GM19395 (cell line): ENCODE results near the gene SLC38A8.

Experiments
- ATAC-seq: cut with Tn5 transposase; IDR thresholded peaks from one replicate; pipeline ENCODE4 v1.9.1; 2021; ENCODE audit warnings: mild to moderate bottlenecking, moderate library complexity; ENCODE audit not compliant: unreplicated experiment

The SLC38A8 gene

DNA sequence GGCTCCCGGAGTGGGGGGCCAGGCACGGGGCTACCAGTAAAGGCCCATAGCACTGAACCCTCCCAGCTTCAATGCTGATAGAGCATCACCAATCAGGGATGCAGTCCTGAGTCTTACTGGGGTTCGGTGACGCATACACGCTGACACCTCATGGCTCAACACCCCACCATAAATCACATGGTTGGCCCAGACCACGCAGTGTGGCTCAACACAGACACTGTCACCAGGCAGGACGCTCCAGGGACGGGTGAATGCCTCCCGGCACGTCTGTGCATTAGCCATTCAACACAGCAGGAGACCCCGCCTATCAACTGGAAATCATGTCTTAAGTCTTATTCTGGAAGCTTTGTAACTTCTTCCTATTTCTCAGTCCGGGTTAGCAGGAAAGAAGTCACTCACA is 39.6 kb downstream of the SLC38A8 start:
- ATAC-seq, result no peak

DNA sequence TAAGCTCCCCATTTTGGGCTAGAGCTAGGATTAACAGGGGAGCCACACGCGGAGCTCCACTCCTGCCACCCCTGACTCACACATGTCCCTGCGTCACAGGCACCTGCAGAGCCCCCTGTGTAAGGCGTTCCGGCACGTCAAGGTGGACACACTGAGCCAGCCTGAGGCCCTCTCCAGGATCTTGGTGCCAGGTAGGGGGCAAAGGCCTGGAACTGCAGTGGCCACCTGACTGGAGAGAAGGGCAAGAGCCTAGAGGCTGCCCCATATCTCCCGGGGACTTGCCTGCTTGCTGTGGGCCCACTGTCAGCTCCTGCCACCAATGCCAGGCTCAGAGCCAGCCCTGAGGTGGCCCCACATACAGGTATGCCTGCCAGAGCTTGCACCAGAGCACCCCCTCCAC is 40.9 kb downstream of the SLC38A8 start:
- ATAC-seq, result no peak

DNA sequence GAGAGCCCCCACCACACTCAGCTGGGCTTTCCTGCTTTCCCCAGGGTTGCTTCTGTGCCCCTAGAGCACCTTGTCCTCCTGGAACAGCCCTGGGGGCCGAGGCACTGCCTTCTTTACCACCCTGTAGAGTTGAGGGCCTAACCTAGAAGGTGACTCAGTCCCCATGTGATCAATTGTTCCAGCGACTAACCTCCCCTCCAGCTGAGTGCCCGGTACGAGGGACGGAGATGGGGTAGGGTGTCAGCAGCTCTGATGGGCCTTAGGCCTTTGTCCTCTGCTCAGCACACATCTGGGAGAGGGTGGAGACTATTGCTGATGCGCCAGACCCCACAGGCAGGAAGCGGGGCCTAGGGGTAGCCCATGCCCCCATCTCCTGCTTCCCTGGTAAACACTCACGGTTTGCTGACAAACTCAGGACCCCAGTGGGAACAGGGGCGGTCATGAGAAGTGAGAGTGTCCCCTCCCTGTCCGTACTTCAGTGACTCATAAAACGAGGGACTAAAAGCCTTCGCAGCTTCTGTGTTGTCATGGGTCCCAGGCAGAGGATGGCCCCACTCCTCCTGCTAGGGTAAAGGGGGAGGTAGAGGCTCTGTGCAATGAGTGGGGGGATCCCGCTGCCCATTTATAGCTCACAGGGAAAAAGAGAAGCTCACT is 41.5 kb downstream of the SLC38A8 start:
- ATAC-seq, result no peak

DNA sequence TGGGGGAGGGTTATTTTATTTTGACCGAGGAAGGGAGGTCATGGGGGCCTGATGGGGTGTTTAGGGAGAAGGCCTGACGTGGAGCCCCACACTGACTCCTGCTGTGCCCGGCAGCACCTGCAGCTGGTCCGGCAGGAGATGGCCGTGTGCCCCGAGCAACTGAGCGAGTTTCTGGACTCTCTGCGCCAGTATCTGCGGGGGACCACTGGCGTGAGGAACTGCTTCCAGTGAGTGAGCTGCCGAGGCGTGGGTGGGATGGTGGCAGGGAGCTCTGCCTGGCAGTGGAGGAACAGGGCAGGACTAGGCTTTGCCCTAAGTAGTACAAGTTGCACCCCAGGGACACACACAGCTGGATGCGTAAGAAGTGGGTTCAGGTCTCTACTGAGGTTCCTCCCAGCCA is 44.5 kb downstream of the SLC38A8 start:
- ATAC-seq, result no peak

DNA sequence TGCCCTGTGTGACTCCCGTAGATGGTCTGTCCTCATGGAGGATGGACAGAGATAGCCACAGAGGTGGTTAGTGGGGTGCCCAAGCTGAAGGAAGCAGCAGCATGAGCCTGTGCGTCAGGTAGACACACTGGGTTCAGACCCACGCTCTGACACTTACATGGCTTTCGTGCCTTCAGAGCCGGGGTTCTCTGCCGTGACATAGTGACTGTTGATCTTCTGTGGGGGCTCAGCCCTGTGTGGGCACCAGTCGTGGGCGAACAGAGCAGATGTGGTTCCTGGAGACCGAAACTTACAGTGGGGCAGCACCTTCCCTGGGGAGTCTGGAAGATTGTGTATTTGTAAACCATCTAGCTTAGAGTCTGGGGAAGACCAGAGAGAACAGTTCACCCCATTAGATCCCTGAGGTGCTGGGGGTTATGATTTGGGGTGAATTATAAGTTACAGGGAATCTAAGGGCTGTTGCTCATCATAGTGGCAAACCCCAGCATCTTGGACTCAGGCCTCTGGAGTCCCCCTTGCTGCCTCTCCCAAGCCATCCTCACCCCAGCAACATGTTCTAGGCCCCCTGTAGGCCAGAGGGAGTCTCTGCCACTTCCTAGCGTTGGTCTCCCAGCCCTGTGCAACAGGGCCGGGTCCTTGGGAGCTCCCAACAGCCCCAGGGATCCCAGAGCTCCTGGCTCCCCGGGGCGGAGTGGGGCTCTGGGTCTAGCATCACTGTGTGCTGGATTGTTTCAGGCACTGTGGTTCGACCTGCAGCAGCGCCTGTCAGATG is 45.9 kb downstream of the SLC38A8 start:
- ATAC-seq, result no peak

DNA sequence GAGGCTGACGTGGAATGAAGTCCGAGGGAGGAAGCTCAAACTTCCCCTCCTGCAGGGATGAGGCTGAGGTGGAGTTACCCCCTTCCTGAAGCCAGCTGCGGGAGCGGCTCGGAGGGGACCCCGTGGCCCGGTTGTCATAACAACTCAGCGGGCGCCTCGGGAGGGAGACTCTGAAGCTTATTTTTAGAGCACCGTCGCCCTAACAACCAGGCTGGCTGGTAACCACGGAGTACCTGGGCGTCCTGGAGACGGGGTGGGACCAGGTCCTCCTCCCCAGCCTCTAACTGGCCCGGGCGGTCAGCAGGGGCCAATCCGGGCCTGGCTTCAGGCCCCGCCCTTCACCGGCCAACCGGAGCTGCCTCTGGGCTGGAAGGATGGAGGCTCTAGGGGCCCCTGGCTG is 46.8 kb downstream of the SLC38A8 start:
- no peak for ATAC-seq

DNA sequence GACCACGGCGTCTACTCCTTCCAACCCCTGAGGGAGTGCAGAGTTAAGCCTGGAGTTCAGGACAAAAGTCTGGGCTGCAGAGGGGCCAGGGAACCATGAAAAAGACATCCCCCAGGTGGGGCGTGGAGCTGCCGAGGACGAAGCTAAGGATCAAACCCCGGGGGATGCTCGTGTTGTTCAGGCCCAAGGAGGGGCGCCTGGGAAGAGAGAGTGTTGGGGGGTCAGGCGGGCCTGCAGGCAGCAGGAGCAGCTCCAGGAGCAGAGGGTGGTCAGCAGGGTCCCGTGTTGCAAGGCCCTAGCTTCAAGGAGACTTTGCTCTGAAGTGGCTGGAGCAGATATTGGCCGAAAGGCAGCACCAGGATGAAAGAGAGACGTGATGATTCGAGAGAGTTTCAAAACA is 47.9 kb downstream of the SLC38A8 start:
- no peak for ATAC-seq

DNA sequence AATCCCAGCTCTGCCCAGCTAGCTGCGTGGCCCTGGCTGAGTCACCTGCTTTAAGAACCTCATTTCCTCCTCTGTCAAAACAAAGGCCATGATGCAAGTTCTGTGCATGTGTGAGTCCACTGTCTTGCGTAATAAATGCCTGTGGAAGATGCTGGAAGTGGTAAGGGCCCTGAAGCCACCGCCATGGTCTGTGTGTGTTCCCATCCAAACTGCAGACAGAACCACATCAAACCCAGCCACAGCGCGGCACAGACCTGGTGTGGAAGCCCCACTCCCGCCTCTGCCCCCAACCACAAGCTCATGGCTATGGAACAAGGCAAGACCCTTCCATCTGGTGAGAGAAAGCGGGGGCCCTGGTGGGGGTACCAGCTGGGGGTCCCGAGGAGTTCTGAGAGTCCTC is 48.5 kb downstream of the SLC38A8 start:
- no peak for ATAC-seq

DNA sequence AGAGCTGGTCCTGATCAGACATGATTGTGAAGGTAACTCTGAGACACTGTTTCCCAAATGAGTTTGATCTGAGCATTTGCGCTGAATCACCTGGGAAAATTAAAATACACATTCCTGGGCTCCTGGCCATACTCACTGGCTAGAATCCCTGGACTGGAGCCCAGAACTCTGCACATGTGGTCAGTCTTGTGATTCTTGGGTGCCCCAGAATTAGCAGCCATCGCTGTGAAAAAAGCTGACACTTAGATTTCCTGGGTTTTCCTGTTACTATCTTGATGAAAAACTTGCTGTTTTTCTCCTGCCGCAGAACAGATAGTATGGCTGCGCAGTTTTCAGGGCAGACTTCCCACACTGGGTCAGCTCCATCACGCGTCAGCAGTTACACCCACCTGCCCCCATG is 50.0 kb downstream of the SLC38A8 start:
- ATAC-seq, result no peak

DNA sequence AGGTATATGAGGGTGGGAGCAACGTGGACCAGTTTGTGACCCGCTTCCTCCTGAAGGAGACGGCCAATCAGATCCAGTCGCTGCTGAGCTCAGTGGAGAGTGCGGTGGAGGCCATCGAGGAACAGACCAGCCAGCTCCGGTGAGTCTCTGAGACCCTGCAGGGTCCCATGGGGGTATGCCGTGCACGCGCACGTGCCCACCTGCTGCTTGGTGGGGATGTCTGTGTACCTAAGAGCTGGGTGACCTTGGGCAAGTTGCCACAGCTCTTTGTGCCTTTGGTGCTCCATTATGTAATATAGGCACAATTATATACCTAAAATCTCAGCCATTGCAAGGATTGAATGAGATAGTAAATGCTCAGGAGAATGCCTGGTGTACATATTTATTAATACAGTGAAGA is 52.1 kb downstream of the SLC38A8 start:
- no peak for ATAC-seq

DNA sequence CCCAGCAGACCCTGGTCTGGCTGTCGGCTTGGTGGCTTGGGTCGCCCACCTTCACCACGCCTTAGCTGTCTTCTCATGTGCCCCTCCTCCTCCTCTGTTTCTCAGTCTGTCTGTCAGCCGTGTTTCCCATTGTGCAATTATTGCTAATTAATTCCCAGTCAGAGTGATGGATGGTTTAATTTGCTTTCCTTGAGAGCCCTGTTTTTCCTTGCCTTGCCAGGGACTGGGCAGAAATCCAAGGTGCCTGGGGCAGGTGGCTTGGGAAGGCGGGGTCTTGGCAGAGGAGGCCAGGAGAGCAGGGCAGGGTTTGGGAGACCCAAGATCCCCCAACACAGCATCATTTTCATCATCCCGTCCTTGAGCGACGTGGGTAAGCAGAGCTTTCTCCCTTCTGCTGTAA is 53.3 kb downstream of the SLC38A8 start:
- no peak for ATAC-seq

DNA sequence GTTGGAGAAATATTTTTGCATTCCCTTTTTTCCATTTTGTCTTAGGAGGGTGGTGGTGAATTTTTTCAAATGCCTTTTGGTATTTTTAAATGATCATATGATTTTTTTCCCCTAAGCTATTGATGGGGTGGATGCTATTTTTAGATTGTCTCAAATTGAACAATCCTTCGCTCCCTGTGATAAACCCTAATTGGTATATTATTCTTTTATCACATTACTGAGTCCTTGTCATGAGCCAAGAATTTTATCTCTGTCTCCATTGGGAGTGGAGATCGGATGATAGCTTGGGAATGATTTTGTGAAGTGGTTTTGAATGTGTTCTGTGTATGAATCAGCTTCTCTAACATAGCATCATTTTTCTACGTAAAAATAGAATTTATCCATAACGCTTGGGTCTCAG is 59.1 kb downstream of the SLC38A8 start:
- ATAC-seq, result no peak

DNA sequence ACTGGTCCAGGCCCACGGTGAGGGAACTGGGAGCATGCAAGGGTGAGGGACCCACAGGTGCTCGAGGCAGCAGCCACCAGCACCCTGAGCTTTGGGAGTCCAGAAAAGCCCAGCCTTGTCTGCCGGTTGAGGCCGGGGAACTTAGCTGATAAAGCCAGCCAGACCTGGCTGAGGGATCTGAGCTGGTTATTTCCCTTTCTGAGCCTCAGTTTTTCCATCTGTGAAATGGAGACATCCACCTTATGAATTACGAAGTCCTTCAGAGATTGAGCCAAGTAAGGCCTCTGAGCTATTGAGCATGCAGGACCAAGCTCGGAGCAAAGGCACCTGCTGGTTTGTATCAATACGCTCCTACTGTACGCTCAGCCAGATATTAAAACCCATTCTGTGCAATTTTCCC is 60.8 kb downstream of the SLC38A8 start:
- no peak for ATAC-seq

DNA sequence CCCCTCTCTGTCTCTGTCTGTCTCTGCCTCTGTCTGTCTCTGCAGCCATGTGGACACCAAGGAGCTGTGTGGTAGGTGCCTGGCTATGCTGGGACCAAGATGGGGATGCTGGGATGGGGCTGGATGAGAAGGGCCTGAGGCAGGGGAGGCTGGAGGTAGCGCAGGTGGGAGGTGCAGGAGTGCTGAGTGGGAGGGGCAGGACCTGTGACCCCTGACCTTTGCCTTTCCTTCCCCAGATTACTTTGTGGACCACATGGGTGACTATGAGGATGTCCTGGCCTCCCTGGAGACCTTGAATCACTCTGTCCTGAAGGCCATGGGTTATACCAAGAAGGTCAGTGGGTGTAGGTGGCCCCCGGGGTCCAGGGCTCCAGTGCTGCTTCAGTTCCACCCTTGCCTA is 61.8 kb downstream of the SLC38A8 start:
- ATAC-seq, result no peak

DNA sequence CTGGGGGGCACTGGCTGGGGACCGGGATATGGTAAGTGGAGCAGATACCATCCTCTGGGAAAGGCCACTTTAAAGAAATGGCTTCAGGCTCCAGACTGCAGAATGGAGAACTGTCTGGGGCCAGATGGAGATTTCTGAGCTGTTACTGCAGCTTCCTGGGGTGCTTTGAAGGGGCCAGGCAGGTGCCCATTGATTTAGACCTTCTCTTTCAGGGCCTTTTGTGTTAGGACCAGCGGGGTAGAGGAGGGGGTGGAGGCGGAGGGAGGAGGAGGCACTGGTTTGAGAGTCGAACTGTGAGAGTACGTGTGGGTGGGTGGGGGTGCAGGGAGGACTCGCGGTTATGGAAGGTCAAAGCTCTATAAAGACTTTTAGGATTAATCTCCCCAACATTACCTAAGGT is 63.2 kb downstream of the SLC38A8 start:
- ATAC-seq, result no peak

DNA sequence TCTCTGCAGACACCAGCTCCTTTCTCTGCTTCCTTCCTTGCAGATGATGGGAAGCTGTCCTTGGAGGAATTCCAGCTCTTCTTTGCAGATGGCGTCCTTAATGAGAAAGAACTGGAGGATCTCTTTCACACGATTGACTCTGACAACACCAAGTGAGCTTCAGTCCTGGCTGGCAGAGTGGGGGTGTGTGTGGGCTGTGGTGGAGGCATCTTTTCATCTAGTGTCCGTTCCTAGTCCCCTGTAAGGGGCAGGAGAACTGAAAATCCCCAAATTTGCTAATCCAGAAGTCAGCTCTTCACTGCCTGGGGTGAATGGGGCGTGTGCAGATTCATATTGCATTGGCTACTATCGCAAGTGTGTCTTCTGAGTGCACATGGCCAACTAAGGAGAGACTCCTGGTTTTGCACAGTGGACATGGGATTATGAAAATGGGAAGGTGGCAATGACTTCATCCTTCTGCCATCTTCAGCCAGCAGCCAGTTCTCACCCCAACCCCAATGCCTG is 64.1 kb downstream of the SLC38A8 start:
- no peak for ATAC-seq

DNA sequence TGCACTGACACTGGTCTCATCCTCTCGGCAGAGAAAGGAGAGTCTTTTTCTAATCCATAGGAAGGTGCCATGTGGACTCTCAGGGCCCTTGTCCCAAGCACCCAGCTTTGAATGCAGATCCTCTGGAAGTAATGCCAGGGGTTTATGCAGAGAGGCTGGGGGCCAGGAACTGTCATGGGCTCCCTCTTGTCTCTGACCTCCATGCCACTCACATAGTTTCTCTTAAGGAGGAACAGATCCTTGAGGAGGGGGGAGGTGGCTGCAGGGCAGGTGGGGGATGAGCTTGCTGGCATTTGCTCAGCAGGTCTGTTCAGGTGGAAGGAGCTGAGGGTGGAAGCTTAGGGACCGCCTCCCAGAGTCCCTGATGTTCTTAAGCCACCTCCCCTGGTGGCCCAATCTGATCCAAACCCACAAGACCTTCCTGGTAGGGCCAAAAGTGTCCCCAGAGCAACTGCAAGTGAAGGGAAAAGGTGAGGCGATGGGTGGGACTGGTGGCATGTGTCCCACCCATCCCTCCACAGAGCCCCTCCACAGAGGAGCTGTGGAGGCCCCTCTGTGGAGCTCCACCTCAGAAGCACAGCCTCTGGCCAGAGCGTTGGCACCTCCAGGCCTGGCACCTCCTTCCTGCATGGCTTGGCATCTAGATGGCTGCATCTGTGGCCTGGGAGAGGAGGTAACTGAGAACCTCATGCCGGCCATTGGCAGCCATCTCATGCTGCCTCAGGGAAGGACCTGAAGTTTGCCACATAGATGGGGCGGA is 65.4 kb downstream of the SLC38A8 start:
- ATAC-seq, result no peak

DNA sequence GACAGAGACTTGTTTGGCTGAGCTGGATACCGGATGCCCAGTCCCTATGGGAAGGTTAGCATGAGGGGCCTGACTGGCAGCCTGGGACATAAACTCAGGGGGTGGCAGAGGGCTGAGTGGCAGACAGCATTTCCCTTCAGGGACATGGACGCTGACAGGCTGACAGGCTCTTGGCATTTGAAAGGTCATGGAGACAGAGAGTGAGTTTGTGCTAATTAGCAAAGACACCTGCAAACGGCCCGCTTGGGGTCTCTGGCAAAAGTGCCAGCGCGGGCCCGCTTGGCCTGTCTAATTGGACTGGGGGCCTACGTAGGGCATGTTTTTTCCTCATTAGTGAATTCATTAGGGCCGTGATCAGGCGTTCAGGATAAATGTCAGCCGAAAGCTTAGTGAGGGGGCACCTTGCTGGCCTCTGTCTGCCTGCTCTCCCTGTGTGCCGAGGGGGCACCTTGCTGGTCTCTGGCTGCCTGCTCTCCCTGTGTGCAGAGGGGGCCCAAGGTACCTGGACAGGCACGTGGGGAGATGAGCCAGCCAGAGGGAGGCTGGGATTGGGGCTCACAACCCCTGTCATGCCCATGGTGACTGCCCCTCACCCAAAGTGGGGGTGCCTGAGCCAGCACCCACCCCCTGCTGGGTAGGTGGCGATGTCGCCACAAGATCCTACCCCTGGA is 66.9 kb downstream of the SLC38A8 start:
- no peak for ATAC-seq

DNA sequence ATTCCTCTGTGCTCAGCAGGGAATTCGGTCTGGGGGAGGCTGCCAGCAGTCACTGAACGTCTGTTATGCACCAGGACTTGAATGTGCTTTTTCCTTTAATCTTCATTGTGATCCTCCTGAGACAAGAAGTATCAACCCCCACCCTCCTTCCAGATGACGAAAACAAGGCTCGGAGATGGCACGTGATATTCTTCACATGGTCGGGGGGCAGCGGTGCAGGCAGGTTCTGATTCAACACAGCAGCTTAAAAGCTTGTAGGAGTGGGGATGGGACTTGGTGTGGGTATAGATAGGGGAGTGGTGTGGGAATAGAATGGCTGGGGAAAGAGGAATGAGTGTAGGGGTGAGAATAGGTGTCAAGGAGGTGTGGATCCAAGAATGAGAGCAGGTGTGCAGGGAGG is 68.1 kb downstream of the SLC38A8 start:
- ATAC-seq, result no peak

DNA sequence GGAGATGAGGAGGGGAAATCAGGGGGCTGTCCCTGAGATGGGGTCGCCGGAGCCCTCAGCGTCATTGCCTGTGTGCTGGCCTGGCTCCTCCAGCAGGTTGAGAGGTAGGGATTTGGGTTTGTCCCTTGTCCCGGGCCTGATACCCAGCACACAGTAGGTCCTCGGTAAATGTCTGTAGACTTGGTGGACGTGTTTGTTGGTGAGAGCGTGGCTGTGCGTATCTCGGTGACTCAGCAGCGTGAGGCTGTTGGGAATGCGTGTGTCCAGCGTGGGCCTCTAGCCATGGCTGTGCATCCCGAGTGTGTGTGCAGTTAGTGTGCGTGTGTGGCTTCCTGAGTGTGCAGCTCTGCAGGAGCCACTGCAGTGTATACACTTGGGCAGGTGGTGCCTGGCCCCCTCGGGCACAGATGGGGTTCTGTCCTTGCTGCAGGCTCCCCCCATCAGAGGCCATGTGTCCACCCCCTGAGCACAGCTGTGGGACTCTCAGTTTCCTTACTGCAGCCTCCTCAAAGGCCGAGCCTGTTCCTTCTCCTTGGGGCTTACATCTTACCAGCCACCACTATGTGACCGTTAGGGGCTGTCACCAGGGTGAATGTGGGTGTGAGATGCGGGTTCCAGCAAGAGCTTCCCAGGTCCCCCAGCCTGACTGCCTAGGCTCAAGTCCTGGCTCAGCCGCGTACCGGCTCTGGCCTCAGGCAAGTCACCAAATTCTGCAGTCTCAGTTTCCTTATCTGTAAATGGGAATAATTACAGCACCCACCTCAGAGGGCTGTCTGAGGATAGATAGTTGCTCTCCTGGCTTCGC is 68.8 kb downstream of the SLC38A8 start:
- no peak for ATAC-seq

DNA sequence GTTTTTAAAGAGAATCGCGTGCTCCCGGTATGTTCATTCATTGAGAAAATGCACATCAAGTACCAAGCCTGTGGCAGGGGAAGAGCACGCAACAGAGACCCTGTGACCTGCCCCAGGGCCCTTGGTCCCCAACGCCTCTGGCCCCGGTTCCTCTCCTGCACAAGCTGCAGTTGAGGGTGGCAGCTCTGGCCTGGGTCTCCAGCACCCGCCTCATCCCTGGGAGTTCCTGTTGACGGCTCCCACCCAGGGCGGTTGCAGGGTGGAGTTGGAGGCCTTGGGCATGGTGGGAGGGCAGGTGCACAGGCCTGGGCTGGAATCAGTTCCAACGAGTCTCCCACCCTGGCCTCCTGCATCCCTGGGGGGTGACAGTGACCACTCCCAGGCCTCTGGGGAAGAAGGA is 69.5 kb downstream of the SLC38A8 start:
- no peak for ATAC-seq
